Hepatocyte (in vitro differentiated cells): ENCODE results near the gene MYO1H.

Experiments
- CTCF ChIP-seq: fragments of 200-600 bp; sonication (generic); IDR thresholded peaks from 2 replicates; pipeline ENCODE4 v1.5.1; 2016; ENCODE audit warnings: antibody characterized with exemption, mild to moderate bottlenecking; ENCODE audit not compliant: poor library complexity
- EZH2 ChIP-seq: fragments of 200-600 bp; sonication (generic); IDR thresholded peaks from 2 replicates; pipeline ENCODE4 v1.6.1; 2016; ENCODE audit warnings: antibody characterized with exemption, mild to moderate bottlenecking, borderline replicate concordance

GRCh38 chr12:109310247-109311125 is 37.2 kb upstream of the MYO1H start:
- TF ChIP-seq CTCF (no peak), EZH2 (no peak)
